HL-60 (cell line): Measurements from ENCODE around the gene CHN1.

Source experiments
- DNase-seq, 2 experiments: peaks; one replicate each; pipeline ENCODE4 v3.0.0-alpha.2; 2010 to 2020; ENCODE audit warnings: low read depth in 1 of 2, low spot score in 1 of 2
- H3K27ac ChIP-seq: fragments of 250-450 bp; sonication (Bioruptor Pico); replicated peaks from 2 replicates; pipeline ENCODE4 v1.5.1; 2020; ENCODE audit warnings: mild to moderate bottlenecking, moderate library complexity
- H3K27me3 ChIP-seq: fragments of 250-450 bp; sonication (Bioruptor Pico); 2 replicates; pipeline ENCODE4 v1.5.1; 2021; ENCODE audit warnings: mild to moderate bottlenecking, moderate library complexity; ENCODE audit not compliant: insufficient read depth, poor library complexity, severe bottlenecking
- H3K4me3 ChIP-seq: replicated peaks from 2 replicates; pipeline ENCODE4 v1.5.1; 2011; ENCODE audit warnings: mild to moderate bottlenecking, control low read depth, low read length; ENCODE audit not compliant: insufficient read depth
- CTCF ChIP-seq: IDR thresholded peaks from one replicate; pipeline ENCODE4 v1.5.1; 2011; ENCODE audit warnings: low read length, control low read depth, inconsistent platforms; ENCODE audit not compliant: insufficient read depth
- GABPA ChIP-seq: IDR thresholded peaks from 2 replicates; pipeline ENCODE4 v1.6.1; 2012; ENCODE audit warnings: low read depth
- POLR2AphosphoS5 ChIP-seq: IDR thresholded peaks from 2 replicates; pipeline ENCODE4 v1.6.1; 2012; ENCODE audit warnings: low read depth
- SPI1 ChIP-seq: IDR thresholded peaks from 2 replicates; pipeline ENCODE4 v1.6.1; 2012; ENCODE audit warnings: low read depth, mild to moderate bottlenecking, borderline replicate concordance
- TF ChIP-seq, protein P1 (sequence below): IDR thresholded peaks from 2 replicates; pipeline ENCODE4 v1.6.1; 2012; ENCODE audit warnings: low read depth; ENCODE audit not compliant: insufficient replicate concordance

CHN1 gene

DNA sequence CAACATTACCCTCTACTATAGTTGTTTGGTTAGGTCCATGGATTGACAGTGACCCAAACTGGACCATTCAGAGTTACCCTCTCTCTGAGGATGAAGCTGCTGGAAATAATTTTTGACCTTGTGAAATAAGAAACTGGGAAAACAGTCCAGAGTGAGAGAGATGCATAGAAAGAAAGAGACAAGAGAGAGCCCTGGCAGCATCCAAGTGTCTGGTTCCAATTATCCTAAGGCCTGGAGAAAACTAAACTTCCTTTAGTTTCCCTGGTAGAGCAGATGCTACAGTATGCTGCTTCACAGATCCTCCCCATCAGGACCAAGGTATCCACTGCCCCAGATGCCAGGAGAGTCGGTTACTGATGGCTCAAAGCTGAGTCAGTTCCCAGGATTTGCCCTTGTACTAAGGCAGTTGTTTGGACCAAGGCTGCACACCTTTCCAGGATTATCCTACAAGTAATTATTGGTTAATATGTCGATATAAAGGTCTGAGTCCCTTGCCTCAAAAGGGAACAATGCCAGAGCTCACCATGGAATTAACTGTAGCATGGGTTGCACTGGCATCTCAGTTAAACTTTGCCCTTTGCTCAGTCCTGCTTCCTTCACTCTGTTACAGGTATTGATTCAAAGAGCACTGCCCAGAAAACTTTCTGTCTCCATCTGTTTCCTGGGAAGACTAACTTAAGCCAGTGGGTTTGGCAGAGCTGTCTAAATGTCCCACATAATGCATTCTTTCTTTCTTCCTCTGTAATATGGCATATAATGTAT lies 14.6 kb upstream of the CHN1 start:
- Histone ChIP-seq H3K27me3 (no peaks in the 10 kb centered on the region), H3K4me3 (no peak overlapping the region), H3K27ac (no peak overlapping the region)
- DNase-seq: no peak
- TF ChIP-seq POLR2AphosphoS5 (no peak), CTCF (no peak), SPI1 (no peak), GABPA (no peak)
- TF ChIP-seq, protein P1, sequence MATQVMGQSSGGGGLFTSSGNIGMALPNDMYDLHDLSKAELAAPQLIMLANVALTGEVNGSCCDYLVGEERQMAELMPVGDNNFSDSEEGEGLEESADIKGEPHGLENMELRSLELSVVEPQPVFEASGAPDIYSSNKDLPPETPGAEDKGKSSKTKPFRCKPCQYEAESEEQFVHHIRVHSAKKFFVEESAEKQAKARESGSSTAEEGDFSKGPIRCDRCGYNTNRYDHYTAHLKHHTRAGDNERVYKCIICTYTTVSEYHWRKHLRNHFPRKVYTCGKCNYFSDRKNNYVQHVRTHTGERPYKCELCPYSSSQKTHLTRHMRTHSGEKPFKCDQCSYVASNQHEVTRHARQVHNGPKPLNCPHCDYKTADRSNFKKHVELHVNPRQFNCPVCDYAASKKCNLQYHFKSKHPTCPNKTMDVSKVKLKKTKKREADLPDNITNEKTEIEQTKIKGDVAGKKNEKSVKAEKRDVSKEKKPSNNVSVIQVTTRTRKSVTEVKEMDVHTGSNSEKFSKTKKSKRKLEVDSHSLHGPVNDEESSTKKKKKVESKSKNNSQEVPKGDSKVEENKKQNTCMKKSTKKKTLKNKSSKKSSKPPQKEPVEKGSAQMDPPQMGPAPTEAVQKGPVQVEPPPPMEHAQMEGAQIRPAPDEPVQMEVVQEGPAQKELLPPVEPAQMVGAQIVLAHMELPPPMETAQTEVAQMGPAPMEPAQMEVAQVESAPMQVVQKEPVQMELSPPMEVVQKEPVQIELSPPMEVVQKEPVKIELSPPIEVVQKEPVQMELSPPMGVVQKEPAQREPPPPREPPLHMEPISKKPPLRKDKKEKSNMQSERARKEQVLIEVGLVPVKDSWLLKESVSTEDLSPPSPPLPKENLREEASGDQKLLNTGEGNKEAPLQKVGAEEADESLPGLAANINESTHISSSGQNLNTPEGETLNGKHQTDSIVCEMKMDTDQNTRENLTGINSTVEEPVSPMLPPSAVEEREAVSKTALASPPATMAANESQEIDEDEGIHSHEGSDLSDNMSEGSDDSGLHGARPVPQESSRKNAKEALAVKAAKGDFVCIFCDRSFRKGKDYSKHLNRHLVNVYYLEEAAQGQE: no peak

DNA sequence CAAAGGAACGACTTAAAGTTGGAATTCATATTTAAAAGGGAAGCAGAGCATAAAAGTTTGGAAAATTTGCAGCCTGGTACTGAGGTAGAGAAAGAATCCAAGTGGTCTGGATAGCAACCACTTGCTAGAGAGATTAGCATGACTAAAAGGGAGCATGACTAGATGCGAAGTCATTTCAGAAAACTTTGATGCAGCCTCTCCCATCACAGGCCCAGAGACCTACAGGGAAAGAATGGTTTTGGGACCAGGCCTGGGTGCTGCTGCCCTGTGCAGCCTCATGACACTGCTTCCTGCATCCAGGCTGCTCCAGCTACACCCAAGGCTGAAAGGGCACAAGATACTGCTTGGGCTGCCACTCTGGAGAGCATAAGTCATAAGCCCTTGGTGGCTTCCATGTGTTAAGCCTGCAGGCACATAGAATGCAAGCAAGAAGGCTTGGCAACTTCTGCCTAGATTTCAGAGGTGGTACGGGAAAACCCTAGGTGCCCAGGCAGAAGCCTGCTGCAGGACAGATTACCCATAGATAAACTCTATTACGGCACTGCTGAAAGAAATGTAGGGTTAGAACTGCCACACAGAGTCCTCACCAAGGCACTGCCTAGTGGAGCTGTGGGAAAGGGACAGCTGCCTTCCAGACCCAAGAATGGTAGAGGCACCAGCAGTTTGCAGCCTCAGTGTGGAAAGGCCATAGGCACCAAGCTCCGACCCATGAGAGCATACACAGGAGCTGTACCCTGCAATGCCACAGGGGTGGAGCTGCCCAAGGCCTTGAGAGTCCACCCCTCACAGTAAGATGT lies 12.6 kb upstream of the CHN1 start:
- TF ChIP-seq GABPA (no peak), SPI1 (no peak), CTCF (no peak), POLR2AphosphoS5 (no peak)
- TF ChIP-seq, protein P1: no peak
- H3K27ac ChIP-seq: no peak overlapping the region
- H3K4me3 ChIP-seq: no peak overlapping the region
- no peaks in the 10 kb centered on the region for H3K27me3 ChIP-seq
- no peak for DNase-seq

- H3K27ac ChIP-seq: no peak overlapping the region
- DNase-seq: no peak
- H3K4me3 ChIP-seq: no peak overlapping the region
- TF ChIP-seq CTCF (no peak), GABPA (no peak)
- TF ChIP-seq, protein P1: no peak
- peaks cover 5% of the 10 kb centered on the region for H3K27me3 ChIP-seq
Measured at GRCh38 chr2:175015340-175015739, 10.2 kb upstream of the CHN1 start.
